Right renal pelvis (tissue), 4 donors: ENCODE results near the gene FGFR3. TPM values are rescaled to one million over a fixed set of nuclear protein-coding genes. Genes with fewer than 3 reads are reported as not detected.

Source experiments
- DNase-seq, 4 donors: peaks; one replicate each; pipeline ENCODE4 v3.0.0-alpha.2; 2013; ENCODE audit warnings: low read depth in 4 of 4, low spot score in 3 of 4, missing footprints in 1 of 4
- polyA plus RNA-seq, 4 donors: library from polyadenylated mRNA; unstranded; fragments of 120-200 nt; gene quantifications; one replicate each; pipeline ENCODE4 v1.2.1, GENCODE V29; 2013; ENCODE audit not compliant: insufficient read length in 4 of 4

FGFR3 gene
- polyA plus RNA-seq, 4 donors, result 71.8 to 128 (median 95.2) TPM

GRCh38 chr4:1785592-1785991 is 7.5 kb upstream of the FGFR3 start:
- no peak for DNase-seq

GRCh38 chr4:1786544-1787362 is 6.3 kb upstream of the FGFR3 start:
- no peak for DNase-seq

- no peak for DNase-seq
Measured at GRCh38 chr4:1787411-1788077, 5.5 kb upstream of the FGFR3 start.

- DNase-seq, result no peak
Measured at GRCh38 chr4:1788254-1788973, 4.7 kb upstream of the FGFR3 start.

GRCh38 chr4:1789552-1789951 is 3.5 kb upstream of the FGFR3 start:
- no peak for DNase-seq

GRCh38 chr4:1790005-1790404 is 3.1 kb upstream of the FGFR3 start:
- DNase-seq, result no peak

GRCh38 chr4:1792158-1792831 is 798 bp upstream of the FGFR3 start:
- DNase-seq, result no peak

GRCh38 chr4:1793496-1793840 is 375 bp downstream of the FGFR3 start:
- DNase-seq, result no peak

GRCh38 chr4:1793940-1794808 is 1.1 kb downstream of the FGFR3 start:
- no peak for DNase-seq

- DNase-seq, result no peak
Measured at GRCh38 chr4:1794809-1795298, 1.8 kb downstream of the FGFR3 start.

- no peak for DNase-seq
Measured at GRCh38 chr4:1795299-1796195, 2.5 kb downstream of the FGFR3 start.

GRCh38 chr4:1796486-1797204 is 3.6 kb downstream of the FGFR3 start:
- no peak for DNase-seq

- no peak for DNase-seq
Measured at GRCh38 chr4:1797298-1797860, 4.3 kb downstream of the FGFR3 start.

- no peak for DNase-seq
Measured at GRCh38 chr4:1797861-1798579, 4.9 kb downstream of the FGFR3 start.

- no peak for DNase-seq
Measured at GRCh38 chr4:1798580-1799386, 5.7 kb downstream of the FGFR3 start.
